ENCODE measurements around the gene PIM2.

DNA sequence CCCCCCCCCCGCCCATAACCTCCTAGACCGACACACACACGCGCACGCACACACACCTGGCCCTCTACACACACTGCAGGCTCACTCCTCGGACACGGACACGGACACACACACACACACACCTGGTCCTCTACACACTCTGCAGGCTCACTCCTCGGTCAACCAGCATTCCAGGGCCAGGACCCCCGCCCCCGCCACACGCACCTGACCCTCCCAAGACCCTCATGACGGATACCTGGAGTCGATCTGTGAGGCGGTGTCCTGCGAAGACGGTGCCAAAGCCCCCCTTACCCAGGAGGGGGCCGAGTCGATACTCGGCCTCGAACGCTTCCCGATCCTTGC is 552 bp downstream of the PIM2 start:
- no peak for TF ChIP-seq TAF1 (IDR thresholded peaks at IDR 0.05; ENCODE audit: borderline replicate concordance, insufficient read depth, low read length)
- TF ChIP-seq POLR2AphosphoS5 (IDR thresholded peaks at IDR 0.05; ENCODE audit: low read depth, low read length): no peak

All from PFSK-1 (cell line).